Posterior vena cava (tissue), 2 donors: Measurements from ENCODE around the gene SNAPC1. TPM values are rescaled to one million over a fixed set of nuclear protein-coding genes. Genes with fewer than 3 reads are reported as not detected.

Experiments used
- total RNA-seq, 2 donors: library from RNA; stranded (reverse); fragmentation: NEBNext Ultra II Directional; extraction: Animal tissue kit (Norgen Biotek cat#: 25700); gene quantifications; one replicate each; pipeline ENCODE4 v1.2.1, GENCODE V29; 2021
- donor health status: DM: yes; HTN: yes; CAD: no.
- donor health status: DM: yes; HTN: yes; CAD: no.

The SNAPC1 gene
- total RNA-seq, 2 donors from 2014 or later = 5.3 to 6.8 TPM

Other genes starting within 250 kb of the SNAPC1 start
- gene HIF1A, start 66.9 kb upstream of the SNAPC1 start, total RNA-seq = 100 to 1,000 TPM; 131 to 187 TPM
- gene SYT16, start 50.3 kb downstream of the SNAPC1 start, total RNA-seq = under 1 TPM in 1 of 2 donors, not detected in 1; 0.19 TPM